Thyroid gland (tissue), 4 donors: ENCODE data around the gene RNF5.

ENCODE experiments used
- POLR2A ChIP-seq, 2 donors: fragments of 450-650 bp; IDR thresholded peaks; one replicate each; pipeline ENCODE4 v1.6.1; 2017; ENCODE audit warnings: antibody characterized with exemption in 2 of 2, mild to moderate bottlenecking in 2 of 2, moderate library complexity in 1 of 2
- TF ChIP-seq, protein P1 (sequence below), 6 experiments: fragments of 200-600 bp in 3 of 6; fragments of 450-650 bp in 3 of 6; sonication (generic) in 3 of 6; IDR thresholded peaks; one replicate each; pipeline ENCODE4 v1.5.1; 2016 to 2019; ENCODE audit warnings: antibody characterized with exemption in 6 of 6, mild to moderate bottlenecking in 2 of 6, inconsistent platforms in 1 of 6, moderate library complexity in 1 of 6

DNA sequence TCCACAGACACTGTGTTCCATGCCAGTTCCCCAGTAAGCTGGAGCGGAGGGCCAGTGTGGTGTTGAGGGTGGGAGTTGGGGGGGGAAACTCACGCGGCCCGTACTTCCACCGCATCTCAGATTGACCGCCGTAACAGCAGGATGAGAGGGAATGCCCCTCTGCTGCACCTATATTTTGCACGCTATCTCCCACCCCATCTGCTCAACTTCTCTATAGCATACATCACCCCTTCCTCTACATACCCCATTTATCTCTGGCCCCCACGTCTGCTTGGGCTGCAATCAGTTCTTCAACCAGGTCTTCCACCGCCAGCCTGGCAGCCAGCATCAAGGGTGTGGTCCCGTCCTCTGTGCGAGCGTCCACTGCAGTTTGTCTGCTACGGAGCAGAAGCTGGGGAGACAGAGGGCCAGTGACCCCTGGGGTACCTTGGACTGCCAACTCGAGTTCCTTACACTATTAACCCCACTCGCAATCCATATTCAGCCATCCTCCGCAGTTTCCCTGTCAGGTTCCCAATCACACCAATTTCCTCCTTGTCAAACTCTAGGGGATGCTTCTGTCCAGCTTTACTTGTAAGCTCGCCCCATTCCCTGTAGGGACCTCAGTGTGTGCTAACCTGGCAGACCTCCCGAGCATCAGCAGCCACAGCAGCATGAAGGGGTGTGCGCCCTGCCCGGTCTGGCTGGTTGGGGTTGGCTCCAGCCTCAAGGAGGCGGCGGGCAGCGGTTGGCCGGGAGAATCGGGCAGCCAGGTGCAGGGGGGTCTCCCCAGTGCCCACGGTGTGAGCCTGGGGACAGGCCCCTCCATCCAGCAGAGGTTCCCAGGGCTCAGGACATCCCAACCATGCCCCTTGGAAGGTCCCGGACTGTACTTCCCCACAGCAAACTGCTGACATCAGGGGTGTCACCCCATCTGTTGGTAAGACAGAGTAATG is 18.7 kb downstream of the RNF5 start:
- TF ChIP-seq, protein P1, sequence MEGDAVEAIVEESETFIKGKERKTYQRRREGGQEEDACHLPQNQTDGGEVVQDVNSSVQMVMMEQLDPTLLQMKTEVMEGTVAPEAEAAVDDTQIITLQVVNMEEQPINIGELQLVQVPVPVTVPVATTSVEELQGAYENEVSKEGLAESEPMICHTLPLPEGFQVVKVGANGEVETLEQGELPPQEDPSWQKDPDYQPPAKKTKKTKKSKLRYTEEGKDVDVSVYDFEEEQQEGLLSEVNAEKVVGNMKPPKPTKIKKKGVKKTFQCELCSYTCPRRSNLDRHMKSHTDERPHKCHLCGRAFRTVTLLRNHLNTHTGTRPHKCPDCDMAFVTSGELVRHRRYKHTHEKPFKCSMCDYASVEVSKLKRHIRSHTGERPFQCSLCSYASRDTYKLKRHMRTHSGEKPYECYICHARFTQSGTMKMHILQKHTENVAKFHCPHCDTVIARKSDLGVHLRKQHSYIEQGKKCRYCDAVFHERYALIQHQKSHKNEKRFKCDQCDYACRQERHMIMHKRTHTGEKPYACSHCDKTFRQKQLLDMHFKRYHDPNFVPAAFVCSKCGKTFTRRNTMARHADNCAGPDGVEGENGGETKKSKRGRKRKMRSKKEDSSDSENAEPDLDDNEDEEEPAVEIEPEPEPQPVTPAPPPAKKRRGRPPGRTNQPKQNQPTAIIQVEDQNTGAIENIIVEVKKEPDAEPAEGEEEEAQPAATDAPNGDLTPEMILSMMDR (IDR thresholded peaks at IDR 0.05) = no peak
- no peak for TF ChIP-seq POLR2A (IDR thresholded peaks at IDR 0.05)
